Measurements from ENCODE around the gene IMMP2L. TPM values are rescaled to one million over a fixed set of nuclear protein-coding genes. Genes with fewer than 3 reads are reported as not detected.

IMMP2L gene
- total RNA-seq, 2 experiments from 2014 or later = 8.9 to 18.7 TPM

GRCh38 chr7:111339006-111339405 is 223.3 kb downstream of the IMMP2L start:
- intact Hi-C loops (cut with DNase I, micrococcal nuclease) = no loop called here
- Mint-ChIP-seq H3K27ac (no peak overlapping the region), H3K27me3 (no peaks in the 10 kb centered on the region), H3K4me1 (ENCODE audit: low read depth) (no peaks in the 10 kb centered on the region), H3K4me3 (no peak overlapping the region), H3K9me3 (peaks cover 10% of the 10 kb centered on the region), H3K36me3 (ENCODE audit: low read depth) (peaks cover 40% of the 10 kb centered on the region)
- H3K4me3 ChIP-seq (ENCODE audit: low read length) = no peak overlapping the region
- H3K27ac ChIP-seq (ENCODE audit: low read depth in 1 of 2, low read length in 2 of 2) = no peak overlapping the region
- CTCF ChIA-PET = interaction anchor here (0.9 kb wide), 1 partner anchor 15 kb away, joined by 3 read pairs; no protein-coding TSS in a partner anchor
- H3K4me1 ChIP-seq (ENCODE audit: insufficient read depth, low read length) = no peaks in the 10 kb centered on the region
- peaks cover 4 to 12% of the 10 kb centered on the region in 2 experiments for H3K9me3 ChIP-seq (ENCODE audit: control insufficient read depth in 1 of 2, insufficient read depth in 1 of 2, low read length in 2 of 2)
- TF ChIP-seq CTCF (IDR thresholded peaks at IDR 0.05) = no peak
- POLR2A ChIA-PET = no interaction called here
- DNase-seq = no peak
- ATAC-seq (ENCODE audit: poor library complexity) = no peak
- no peaks in the 10 kb centered on the region for H3K27me3 ChIP-seq (ENCODE audit: control insufficient read depth in 1 of 2, insufficient read depth in 2 of 2, low read length in 2 of 2)
- no peaks in the 10 kb centered on the region for H3K36me3 ChIP-seq (ENCODE audit: insufficient read depth, low read length)

- H3K4me3 ChIP-seq (ENCODE audit: low read length) = no peak overlapping the region
- DNase-seq = no peak
- Mint-ChIP-seq H3K27ac (no peak overlapping the region), H3K36me3 (ENCODE audit: low read depth) (peaks cover 15% of the 10 kb centered on the region), H3K9me3 (peaks cover 4% of the 10 kb centered on the region), H3K4me1 (ENCODE audit: low read depth) (no peaks in the 10 kb centered on the region), H3K4me3 (no peak overlapping the region), H3K27me3 (no peaks in the 10 kb centered on the region)
- ChIA-PET CTCF (no interaction called here), POLR2A (no interaction called here)
- no peak for TF ChIP-seq CTCF (IDR thresholded peaks at IDR 0.05)
- no peak for ATAC-seq (ENCODE audit: poor library complexity)
- H3K36me3 ChIP-seq (ENCODE audit: insufficient read depth, low read length) = no peaks in the 10 kb centered on the region
- H3K27me3 ChIP-seq (ENCODE audit: control insufficient read depth in 1 of 2, insufficient read depth in 2 of 2, low read length in 2 of 2) = no peaks in the 10 kb centered on the region
- no peak overlapping the region for H3K27ac ChIP-seq (ENCODE audit: low read depth in 1 of 2, low read length in 2 of 2)
- no peaks in the 10 kb centered on the region for H3K9me3 ChIP-seq (ENCODE audit: control insufficient read depth in 1 of 2, insufficient read depth in 1 of 2, low read length in 2 of 2)
- H3K4me1 ChIP-seq (ENCODE audit: insufficient read depth, low read length) = no peaks in the 10 kb centered on the region
- intact Hi-C loops (cut with DNase I, micrococcal nuclease) = no loop called here
Observed at GRCh38 chr7:111333010-111333409, 229.3 kb downstream of the IMMP2L start.

- intact Hi-C loops (cut with DNase I, micrococcal nuclease) = no loop called here
- no peaks in the 10 kb centered on the region for H3K36me3 ChIP-seq (ENCODE audit: insufficient read depth, low read length)
- ChIA-PET CTCF (no interaction called here), POLR2A (no interaction called here)
- H3K9me3 Mint-ChIP-seq = no peaks in the 10 kb centered on the region
- no peak for DNase-seq
- H3K4me1 Mint-ChIP-seq (ENCODE audit: low read depth) = no peaks in the 10 kb centered on the region
- no peaks in the 10 kb centered on the region for H3K4me1 ChIP-seq (ENCODE audit: insufficient read depth, low read length)
- H3K27ac Mint-ChIP-seq = no peak overlapping the region
- H3K4me3 Mint-ChIP-seq = no peak overlapping the region
- peaks cover 7% of the 10 kb centered on the region for H3K36me3 Mint-ChIP-seq (ENCODE audit: low read depth)
- no peak overlapping the region for H3K27ac ChIP-seq (ENCODE audit: low read depth in 1 of 2, low read length in 2 of 2)
- no peaks in the 10 kb centered on the region for H3K9me3 ChIP-seq (ENCODE audit: control insufficient read depth in 1 of 2, insufficient read depth in 1 of 2, low read length in 2 of 2)
- no peaks in the 10 kb centered on the region for H3K27me3 ChIP-seq (ENCODE audit: control insufficient read depth in 1 of 2, insufficient read depth in 2 of 2, low read length in 2 of 2)
- no peak overlapping the region for H3K4me3 ChIP-seq (ENCODE audit: low read length)
- TF ChIP-seq CTCF (IDR thresholded peaks at IDR 0.05) = no peak
- no peak for ATAC-seq (ENCODE audit: poor library complexity)
- no peaks in the 10 kb centered on the region for H3K27me3 Mint-ChIP-seq
Observed at GRCh38 chr7:111330235-111330523, 232.1 kb downstream of the IMMP2L start.
